GM23248 (cell line): ENCODE results near the gene APMAP.
"Not testable (repeated sequence)": the region's sequence is repeated elsewhere in the genome, so short reads cannot be mapped to it uniquely, and the experiment has no call there.

ENCODE experiments used
- EZH2 ChIP-seq: fragments of 200-600 bp; sonication (generic); IDR thresholded peaks from 2 replicates; pipeline ENCODE4 v1.6.1; 2018; ENCODE audit warnings: antibody characterized with exemption, mild to moderate bottlenecking; ENCODE audit not compliant: insufficient read depth, poor library complexity, severe bottlenecking
- EZH2phosphoT487 ChIP-seq: fragments of 200-600 bp; sonication (generic); IDR thresholded peaks from 2 replicates; pipeline ENCODE4 v1.6.1; 2018; ENCODE audit warnings: antibody characterized with exemption, moderate library complexity, mild to moderate bottlenecking, low read depth; ENCODE audit not compliant: insufficient read depth

DNA sequence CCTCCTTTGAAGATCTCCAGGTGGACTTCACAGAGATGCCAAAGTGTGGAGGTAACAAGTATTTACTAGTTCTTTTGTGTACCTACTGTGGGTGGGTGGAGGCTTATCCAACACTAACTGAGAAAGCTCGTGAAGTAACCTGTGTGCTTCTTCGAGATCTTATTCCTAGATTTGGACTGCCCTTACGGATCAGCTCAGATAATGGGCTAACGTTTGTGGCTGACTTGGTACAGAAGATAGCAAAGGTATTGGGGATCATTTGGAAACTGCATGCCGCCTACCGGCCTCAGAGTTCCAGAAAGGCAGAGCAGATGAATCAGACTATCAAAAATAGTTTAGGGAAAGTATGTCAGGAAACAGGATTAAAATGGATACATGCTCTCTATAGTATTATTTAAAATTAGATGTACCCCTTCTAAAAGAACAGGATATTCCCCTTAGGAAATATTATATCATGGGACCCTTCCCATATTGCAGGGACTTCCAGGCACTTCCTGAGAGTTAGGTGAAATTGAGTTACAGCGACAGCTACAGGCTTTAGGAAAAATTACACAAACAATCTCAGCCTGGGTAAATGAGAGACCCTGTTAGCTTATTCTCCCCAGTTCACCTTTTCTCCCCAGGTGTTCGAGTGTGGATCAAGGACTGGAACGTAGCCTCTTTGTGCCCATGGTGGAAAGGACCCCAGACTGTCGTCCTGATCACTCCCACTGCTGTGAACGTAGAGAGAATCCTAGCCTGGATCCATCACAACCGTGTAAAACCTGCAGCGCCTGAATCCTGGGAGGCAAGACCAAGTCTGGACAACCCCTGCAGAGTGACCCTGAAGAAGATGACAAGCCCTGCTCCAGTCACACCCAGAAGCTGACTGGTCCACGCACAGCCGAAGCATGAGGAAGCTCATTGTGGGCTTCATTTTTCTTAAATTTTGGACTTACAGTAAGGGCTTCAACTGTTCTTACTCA is 61.5 kb downstream of the APMAP start:
- not testable (repeated sequence) for TF ChIP-seq EZH2, EZH2phosphoT487
